HG02852 (cell line): Measurements from ENCODE around the gene DAPK1.

ENCODE experiments used
- ATAC-seq: cut with Tn5 transposase; IDR thresholded peaks from one replicate; pipeline ENCODE4 v1.9.1; 2021; ENCODE audit warnings: mild to moderate bottlenecking, moderate library complexity; ENCODE audit not compliant: unreplicated experiment

Gene DAPK1

DNA sequence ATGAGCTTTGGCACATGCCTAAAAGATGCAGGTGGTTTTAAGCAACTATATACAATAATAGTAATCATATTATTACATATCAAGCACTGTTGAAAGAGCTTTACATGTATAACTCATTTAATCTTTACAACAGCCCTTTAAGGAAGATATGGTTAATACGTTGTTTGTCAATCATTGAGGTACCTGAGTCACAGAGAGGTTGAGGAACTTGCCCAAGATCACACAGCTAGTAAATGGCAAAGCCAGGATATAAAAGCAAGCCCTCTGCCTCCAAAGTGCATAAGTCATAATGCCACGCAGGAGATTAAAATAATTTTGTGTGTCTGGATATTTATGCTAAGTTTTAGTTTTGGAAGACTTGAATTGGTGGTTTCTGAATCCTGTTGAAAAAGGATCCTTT is 90.2 kb downstream of the DAPK1 start:
- no peak for ATAC-seq

DNA sequence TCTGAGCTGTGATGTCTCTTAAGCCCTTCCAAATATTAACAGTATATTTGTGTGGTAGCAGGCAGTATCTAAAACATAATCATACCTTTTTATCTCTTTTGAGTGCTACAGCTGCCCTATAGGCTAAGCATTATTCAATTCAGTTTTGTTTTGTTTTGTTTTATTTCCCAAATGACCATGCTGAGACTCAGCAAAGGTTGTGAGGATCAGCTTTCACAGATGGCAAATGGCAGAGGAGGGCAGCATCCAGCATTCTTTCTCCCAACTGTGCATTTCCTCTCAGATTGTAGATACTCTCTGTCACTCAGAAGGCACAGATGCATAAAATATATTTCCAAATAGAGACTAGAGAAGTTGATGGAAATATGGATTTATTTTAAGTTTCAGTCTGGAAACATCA is 90.7 kb downstream of the DAPK1 start:
- no peak for ATAC-seq

DNA sequence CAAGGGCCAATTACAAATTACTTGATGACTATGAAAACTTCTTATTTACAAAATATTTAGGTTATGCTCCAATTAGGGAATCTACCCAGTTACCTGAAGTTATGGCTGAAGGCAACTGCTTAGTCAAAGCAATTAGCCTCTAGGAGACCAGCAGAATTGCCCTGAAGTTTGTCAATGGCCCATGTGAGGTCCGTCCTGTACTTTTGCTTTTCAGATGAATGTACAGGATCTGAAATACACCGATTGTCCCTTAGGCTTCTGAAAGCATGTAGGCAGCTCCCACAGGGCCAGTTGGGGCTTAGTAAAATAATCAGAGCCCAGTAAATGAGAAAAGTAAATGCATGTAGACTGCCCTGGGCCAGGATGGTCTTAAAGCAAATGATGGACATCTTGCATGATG is 93.3 kb downstream of the DAPK1 start:
- ATAC-seq = no peak

DNA sequence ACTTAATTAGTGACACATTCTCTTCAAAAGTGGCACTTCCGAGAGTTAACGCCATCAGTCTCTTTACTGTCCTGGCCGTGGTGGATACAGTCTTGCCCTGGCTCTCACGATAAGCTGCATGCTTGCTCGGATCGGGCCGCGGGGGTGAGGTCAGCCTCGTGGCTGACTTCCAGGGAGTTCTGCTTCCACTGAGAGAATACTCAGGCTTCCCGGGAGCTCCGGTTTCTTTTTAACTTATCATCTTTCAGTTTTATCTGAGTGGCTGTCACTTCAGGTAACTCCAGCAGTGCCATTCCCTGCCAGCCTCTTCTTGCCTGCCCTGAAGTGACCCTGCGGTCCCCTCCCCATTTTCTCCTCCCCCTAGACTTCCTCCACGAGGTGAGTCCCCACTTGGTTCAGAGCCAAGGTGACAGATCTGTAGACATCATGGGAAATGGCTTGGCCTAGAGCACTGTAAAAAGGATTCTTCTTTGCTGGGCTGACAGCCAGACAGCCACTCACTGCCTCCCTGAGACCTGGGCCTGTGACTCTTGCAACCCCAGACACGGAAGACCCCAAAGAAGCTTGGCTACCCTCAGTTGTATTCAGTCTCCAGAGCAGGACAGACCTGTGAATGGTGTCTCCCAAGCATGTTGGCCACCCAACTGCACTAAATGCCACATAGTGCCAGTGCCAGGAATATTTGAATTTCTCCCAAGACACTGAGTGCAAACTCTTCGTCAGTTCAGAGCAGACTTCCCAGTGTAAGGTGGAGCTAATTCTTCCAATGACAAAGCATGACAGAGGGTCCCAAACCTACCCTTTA is 95.1 kb downstream of the DAPK1 start:
- no peak for ATAC-seq

DNA sequence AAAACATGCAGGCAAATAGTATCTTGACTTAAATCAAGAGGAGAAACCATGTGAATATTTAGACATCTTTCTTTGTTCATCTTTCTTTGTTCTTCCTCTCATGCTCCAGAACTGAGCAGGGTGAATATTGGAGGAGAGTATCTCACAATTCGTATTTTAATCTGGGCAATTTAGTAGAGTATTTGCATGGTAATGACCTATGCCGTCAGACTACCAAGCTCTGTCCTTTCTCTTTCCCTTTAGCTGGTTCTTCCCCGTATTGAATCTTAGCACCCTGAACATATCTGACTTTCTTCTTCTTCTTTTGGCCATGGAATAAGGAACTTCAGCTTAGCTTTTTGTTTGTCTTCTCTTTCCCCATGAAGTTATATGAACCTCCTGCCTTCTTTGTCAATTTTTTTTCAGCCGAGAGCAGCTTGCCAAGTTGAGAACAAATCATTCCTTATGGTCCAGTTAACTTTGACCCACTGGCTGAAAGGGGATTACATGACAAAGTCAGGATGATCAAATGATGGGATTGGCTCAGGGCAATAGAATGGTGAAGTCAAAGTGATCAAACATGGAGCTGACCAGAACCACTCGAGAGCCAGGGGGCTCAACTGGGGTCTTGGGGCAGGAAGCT is 95.8 kb downstream of the DAPK1 start:
- ATAC-seq = no peak

DNA sequence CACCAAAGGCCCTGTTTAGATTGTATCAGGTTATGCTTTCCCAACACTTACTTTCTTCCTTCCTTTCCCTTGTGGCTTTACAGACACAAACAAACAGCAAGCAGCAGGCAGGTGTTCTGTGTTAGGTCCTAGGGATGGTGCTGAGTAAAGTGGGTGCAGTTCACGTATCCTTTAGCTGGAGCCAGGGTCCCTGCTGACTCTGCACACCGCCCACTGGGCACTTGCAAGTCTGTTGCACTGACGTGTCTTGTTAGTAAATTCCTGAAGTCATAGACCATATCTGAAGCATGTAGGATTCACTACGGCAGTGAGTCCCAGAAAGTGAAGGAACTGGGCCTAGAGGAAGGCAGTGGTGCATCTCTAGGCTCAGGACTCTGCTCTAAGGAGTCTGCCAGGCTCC is 96.5 kb downstream of the DAPK1 start:
- no peak for ATAC-seq

DNA sequence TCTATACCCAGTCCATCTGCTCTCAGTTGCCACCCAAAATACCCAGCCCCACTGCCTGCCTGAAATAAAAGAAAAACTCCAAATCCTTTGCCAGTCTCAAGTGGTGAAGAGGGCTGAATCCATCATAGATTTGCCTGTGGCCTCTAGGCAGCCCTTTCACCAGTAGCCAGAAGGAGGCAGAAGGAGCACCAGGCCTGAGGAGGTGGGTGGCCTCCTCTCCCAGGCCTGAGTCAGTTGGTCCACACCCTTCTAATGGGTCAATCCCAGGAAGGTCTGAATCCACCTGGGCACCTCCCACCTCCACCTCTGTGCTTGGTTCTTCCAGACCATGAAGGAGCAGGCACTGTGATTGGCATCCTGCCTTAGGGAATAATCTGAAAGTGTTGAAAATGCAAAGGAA is 97.0 kb downstream of the DAPK1 start:
- no peak for ATAC-seq

DNA sequence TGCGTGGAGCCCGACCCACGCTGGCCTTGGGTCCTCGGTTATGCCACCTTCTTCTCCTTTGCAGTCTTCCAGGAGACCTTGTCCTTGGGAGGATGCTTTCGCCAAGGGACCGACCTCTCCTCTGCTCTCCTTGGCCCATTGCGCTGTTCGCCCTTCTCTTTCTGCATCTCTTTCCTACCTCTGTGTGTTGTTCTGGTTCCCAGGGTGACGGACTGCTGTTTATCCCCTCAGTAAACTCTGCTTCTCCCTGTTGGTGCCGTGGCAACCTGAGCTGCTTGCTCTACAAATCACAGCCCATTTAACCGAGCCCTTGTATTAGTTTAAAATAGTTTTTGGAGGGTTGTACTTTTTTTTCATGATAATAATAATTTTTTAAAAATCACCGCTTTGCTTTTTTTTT is 97.9 kb downstream of the DAPK1 start:
- no peak for ATAC-seq

DNA sequence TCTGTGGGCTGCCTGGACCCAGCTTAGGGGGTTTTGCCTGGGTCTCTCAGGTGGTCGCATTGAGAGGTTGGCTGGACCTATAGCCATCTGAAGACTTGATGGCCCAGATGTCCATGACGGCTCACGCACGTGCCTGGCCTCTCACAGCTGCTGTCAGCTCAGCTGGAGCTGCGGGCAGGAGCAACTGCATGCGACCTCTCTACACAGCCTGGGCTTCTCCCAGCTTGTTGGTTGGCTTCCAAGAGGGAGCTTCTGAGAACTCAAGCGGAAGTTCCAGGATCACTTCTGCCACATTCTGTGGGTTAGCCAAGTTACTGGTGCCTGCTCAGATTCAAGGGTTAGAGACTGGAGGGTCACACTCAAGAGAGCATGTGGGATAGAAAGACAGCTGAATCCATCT is 99.2 kb downstream of the DAPK1 start:
- no peak for ATAC-seq

DNA sequence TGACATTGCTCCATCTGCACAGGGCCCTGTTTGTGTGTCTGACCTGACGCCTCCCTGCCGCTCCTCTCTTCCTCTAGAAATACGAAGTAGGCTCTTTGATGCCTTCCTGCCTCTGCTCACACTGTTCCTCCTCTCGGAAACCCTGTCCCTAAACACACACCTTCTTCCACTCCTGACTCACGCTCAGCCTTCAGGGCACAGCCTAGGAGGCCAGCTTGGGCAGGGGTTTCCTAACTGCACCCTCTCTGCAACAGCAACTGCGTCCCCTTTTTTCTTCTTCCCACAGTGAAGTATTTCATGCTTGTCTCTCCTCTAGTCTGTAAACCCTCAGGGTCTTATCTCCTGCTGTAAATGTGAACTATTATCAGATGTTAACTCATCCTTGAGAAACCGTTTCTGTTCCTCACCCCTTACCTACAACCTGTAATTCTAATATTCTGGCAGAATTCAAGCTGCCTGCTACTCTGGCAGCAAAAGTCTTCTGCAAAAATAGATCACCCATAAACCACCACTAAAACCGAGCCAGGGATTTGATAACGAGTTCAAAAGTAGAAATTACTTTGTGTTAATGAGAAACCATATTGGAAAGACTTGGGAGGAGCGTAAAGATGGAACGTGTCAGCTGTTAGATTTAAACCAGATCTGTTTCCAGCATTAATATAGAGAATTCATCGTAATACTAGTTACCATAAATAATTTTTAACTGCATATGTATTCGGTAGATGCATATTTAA is 100.2 kb downstream of the DAPK1 start:
- ATAC-seq = no peak

DNA sequence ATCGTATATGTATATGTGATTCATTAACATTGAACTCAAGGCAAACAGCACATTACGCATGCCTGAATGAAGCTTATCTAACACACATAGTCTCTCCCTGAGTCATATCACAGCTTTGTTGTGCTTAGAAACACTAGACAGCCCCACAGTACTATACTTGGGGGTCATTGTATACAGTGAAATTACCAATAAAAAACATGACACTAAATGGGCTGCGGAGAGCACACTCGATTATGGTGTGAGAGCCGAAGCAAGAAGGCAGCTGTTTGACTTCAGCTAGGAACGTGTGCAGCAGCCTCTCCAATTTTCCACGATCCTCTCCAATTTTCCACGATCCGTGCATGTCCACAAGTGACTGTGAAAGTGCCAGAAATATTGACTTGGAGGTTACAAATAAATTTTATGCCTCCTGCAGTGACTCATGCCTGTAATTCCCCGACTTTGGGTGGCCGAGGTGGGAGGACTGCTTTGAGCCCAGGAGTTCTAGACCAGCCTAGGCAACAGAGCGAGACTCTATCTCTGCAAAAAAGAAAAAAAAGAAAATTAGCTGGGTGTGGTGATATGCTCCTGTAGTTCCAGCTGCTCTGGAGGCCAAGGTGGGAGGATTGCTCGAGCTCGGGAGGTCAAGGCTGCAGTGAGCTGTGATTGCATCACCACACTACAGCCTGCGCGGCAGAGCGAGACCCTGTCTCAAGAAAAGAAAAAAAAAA is 102.4 kb downstream of the DAPK1 start:
- ATAC-seq = no peak

DNA sequence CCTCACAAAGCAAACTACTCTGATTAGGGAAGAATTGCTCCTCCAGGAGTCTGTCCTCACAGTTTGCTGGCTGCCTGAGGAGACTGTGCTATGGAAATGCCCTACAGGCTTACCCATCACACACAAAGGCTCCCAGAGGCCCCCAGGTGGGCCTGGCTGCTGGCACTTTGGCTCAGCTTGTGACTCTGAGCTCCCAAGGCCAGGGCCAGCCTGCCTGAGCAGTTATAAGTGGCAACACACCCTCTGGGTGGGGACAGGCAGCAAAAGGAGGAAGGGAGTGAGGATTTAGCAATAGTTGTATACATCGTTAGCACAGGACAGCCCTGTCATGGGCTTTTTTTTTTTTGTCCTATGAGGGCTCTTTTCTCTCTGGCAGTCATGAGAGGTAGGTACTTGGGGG is 103.5 kb downstream of the DAPK1 start:
- ATAC-seq = no peak

DNA sequence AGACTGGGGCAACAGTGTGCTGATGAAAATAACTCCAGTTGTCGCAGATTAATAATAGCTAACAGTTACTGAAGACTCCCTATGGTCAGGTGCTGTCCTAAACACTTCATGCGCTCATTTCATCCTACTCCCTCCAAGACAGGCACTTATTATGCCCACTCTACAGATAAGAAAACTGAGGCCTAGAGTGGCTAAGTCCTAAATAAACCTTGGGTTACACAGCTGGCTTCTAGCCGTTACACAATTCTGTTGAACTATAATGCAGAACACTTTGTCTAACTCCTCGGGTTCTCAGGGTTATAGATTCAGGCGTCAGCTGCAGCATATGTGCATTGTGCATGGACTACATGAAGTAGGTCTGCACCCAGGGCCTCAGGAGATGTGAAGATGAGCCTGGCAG is 103.9 kb downstream of the DAPK1 start:
- no peak for ATAC-seq

DNA sequence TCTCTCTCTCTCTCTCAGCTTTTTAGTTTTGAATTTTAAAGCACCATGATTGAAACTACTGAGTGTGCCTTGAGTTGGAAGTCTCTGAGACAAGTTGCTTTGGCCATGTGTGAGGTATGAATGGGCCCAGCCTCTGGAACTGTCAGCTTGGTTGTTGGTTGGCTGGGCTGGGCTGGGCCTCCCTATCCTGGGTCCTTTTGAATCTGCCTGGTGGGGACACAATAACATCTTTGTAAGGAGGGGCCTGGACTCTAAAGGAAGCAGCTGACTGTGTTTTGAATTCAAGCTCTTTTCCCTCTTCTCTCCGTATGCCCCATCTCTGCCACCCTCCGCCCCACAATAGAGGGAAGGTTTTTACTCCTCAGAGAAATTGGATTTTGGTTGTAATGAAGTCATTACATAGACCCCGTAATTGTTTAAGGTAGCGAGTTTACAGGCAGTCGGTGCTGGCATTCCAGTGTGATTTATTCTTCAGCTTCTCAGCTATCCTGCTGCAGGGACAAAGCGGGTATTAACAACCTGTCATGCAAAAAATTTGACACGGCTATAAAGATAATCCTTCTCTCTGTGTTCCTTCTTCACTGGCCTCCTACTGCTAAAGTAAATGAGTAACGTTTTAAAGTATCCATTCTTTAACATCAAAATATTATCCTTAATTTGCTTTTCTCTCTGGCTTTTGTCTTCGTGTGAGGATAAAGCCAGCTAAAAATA is 105.4 kb downstream of the DAPK1 start:
- no peak for ATAC-seq

DNA sequence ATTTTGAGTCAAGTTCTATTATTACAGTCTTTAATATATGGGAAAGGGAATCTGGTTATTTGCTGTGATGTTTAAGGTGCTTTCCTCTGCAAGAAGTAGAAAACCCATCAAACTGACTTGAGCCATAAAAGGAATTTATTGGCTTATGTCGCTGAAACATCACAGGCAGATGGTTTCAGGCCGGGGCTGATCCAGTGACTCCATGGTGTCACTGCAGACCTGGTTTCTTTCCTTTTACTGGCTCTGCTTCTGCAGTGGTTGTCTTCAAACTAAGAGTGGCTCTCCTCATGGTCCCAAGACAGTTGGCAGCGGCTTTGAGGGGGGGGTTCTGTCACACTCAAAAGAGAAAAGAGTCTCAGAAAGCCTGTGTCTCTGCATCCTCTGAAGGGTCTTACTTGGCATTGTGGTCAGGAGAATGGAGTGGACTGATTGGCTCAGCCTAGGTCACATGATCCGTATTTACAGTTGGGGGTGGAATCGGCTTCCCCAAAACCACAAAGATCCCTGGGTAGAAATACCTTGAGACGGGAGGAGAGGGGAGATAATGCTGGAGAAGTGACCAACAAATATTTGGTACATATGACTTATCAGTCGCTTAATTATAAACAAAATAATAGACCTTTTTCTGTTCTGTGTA is 106.3 kb downstream of the DAPK1 start:
- ATAC-seq = no peak

DNA sequence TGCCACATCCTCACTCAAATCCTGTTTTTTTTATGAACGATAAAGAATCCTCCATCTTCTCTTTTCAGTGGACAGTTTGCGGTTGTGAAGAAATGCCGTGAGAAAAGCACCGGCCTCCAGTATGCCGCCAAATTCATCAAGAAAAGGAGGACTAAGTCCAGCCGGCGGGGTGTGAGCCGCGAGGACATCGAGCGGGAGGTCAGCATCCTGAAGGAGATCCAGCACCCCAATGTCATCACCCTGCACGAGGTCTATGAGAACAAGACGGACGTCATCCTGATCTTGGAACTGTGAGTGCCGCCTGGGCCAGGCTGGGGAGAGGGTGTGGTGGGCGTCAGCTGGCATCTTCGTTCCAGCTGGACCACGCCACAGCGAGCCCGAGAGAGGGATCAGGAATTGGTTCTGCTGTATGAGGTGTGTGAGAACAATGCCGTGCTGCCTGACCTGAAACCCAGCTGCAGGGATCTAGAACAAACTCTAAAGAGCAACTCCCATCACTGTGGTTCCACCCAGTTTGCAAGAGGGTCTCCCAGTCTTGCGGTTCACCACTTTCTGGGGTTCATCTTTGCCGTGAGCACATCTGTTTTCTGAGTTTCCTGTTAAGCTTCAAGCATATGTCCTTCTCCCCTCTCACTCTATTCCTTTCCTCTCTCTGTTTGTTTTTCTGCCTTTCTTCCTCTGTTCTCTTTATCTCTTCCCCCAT is 107.4 kb downstream of the DAPK1 start:
- peak; percentile 52 for ATAC-seq

DNA sequence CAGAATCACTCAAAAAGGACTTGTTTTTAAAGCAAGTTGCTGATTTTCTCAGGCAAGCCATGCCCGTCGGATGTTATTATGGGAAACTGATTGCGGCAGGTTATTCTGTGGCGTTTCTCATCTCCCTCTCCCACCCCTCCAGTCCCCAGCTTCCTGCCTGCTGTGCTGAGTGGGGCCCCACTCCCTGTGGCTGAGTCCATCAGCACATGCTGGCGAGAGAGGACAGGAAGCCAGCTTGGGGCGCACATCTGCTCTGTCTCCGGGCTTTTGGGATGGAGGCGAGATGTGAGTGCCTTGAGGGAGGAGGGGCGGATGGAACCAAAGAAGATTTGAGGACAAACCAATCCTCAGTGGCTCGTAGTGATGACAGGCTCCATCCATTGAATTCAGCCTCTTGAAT is 108.0 kb downstream of the DAPK1 start:
- ATAC-seq = no peak

DNA sequence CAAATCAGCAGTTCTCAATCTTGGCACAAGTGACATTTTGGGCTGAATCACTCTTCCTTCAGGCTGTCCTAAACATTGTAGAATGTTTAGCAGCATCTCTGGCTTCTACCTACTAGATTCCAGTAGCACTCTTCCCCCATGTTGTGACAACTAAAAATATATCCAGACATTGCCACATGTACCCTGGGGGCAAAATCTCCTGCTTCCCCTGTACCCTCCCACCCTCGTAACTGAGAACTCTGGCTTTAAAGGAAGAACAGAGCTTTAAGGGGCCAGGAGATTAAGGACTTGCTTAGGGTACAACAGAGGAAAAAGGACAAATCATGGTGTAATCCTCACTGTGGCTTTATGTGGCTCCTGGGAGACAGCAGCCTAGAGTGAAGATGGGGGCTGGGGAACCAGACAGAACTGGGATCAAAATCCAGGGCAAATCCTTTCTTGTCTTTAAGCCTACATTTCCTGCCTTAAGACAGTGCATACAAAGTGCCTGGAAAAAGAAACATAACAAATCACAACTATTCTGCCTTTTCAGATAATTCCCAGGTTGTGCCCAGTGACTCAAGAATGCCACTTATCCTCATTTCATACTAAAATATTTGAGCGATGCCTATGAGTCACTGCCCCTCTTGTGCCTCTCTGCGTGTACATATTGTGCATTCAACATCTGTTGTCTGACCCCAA is 109.3 kb downstream of the DAPK1 start:
- no peak for ATAC-seq

DNA sequence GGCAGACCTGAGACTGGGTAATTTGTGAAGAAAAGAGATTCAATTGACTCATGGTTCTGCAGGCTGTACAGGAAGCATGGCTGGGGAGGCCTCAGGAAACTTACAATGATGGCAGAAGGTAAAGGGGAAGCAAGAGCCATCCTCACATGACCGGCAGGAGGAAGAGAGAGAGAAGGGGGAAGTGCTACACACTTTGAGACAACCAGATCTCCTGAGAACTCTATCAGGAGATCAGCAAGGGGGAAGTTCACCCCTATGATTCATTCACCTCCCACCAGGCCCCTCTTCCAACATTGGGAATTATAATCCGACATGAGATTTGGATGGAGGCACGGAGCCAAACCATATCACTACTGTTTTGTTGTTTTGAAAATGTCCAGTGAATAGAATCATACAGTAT is 110.2 kb downstream of the DAPK1 start:
- no peak for ATAC-seq
